GM23338 (cell line): ENCODE results near the gene COMMD2. TPM values are rescaled to one million over a fixed set of nuclear protein-coding genes. Genes with fewer than 3 reads are reported as not detected.

ENCODE experiments used
- ATAC-seq: fragments of 200-7000 bp; cut with Tn5 transposase; 3 replicates; pipeline ENCODE4 v1.9.1; 2020
- DNase-seq: peaks from one replicate; pipeline ENCODE4 v3.0.0-alpha.2; 2015; ENCODE audit warnings: low spot score
- H2AFZ ChIP-seq: fragments of 200-600 bp; sonication (generic); 2 replicates; pipeline ENCODE4 v1.8.0; 2016; ENCODE audit warnings: antibody characterized with exemption, mild to moderate bottlenecking, moderate library complexity
- H3F3A ChIP-seq: fragments of 200-600 bp; sonication (generic); replicated peaks from 2 replicates; pipeline ENCODE4 v1.8.0; 2017; ENCODE audit warnings: antibody characterized with exemption, mixed run types, low read depth
- H3K27ac ChIP-seq: fragments of 200-600 bp; sonication (generic); 2 replicates; pipeline ENCODE4 v1.6.1; 2016; ENCODE audit warnings: low read depth
- H3K27me3 ChIP-seq: fragments of 200-600 bp; sonication (generic); 2 replicates; pipeline ENCODE4 v1.8.0; 2016; ENCODE audit warnings: mild to moderate bottlenecking, mixed run types, moderate library complexity; ENCODE audit not compliant: insufficient read depth
- H3K36me3 ChIP-seq: fragments of 200-600 bp; sonication (generic); 2 replicates; pipeline ENCODE4 v1.8.0; 2016; ENCODE audit warnings: mild to moderate bottlenecking; ENCODE audit not compliant: insufficient read depth
- H3K4me1 ChIP-seq: fragments of 200-600 bp; sonication (generic); 2 replicates; pipeline ENCODE4 v1.8.0; 2016; ENCODE audit warnings: mild to moderate bottlenecking, moderate library complexity; ENCODE audit not compliant: insufficient read depth
- H3K4me2 ChIP-seq: fragments of 200-600 bp; sonication (generic); 2 replicates; pipeline ENCODE4 v1.7.1; 2017; ENCODE audit warnings: mixed run types
- H3K4me3 ChIP-seq: fragments of 200-600 bp; sonication (generic); 2 replicates; pipeline ENCODE4 v1.6.1; 2016; ENCODE audit warnings: mixed run types
- H3K79me2 ChIP-seq: fragments of 200-600 bp; sonication (generic); replicated peaks from 2 replicates; pipeline ENCODE4 v1.8.0; 2017; ENCODE audit warnings: mild to moderate bottlenecking; ENCODE audit not compliant: insufficient read depth
- H3K9me2 ChIP-seq: fragments of 200-600 bp; sonication (generic); 2 replicates; pipeline ENCODE4 v1.8.0; 2017; ENCODE audit not compliant: insufficient read depth
- H4K20me1 ChIP-seq: fragments of 200-600 bp; sonication (generic); replicated peaks from 2 replicates; pipeline ENCODE4 v1.8.0; 2017; ENCODE audit warnings: mild to moderate bottlenecking; ENCODE audit not compliant: insufficient read depth
- H3K27ac Mint-ChIP-seq: 2 replicates; pipeline ENCODE4 v1.8.0; 2020; ENCODE audit warnings: inconsistent platforms, mild to moderate bottlenecking, moderate library complexity, mixed read lengths
- H3K27me3 Mint-ChIP-seq: 3 replicates; pipeline ENCODE4 v1.8.0; 2022; ENCODE audit warnings: low read depth, mild to moderate bottlenecking, moderate library complexity, mixed read lengths, inconsistent platforms; ENCODE audit not compliant: insufficient read depth, poor library complexity
- H3K36me3 Mint-ChIP-seq: 3 replicates; pipeline ENCODE4 v1.8.0; 2021; ENCODE audit warnings: low read depth, mild to moderate bottlenecking, inconsistent platforms, moderate library complexity, mixed read lengths
- H3K4me1 Mint-ChIP-seq: 3 replicates; pipeline ENCODE4 v1.8.0; 2020; ENCODE audit warnings: mild to moderate bottlenecking, inconsistent platforms, mixed read lengths
- H3K4me3 Mint-ChIP-seq: 3 replicates; pipeline ENCODE4 v1.8.0; 2021; ENCODE audit warnings: moderate library complexity, mild to moderate bottlenecking, inconsistent platforms, mixed read lengths
- H3K9me3 Mint-ChIP-seq: 3 replicates; pipeline ENCODE4 v1.8.0; 2020; ENCODE audit warnings: moderate library complexity, mild to moderate bottlenecking, inconsistent platforms, mixed read lengths
- CREB1 ChIP-seq: fragments of 250-450 bp; sonication (Bioruptor Pico); IDR thresholded peaks from 2 replicates; pipeline ENCODE4 v1.5.0; 2020; ENCODE audit warnings: low read depth, mild to moderate bottlenecking, moderate library complexity
- EZH2 ChIP-seq: fragments of 200-600 bp; sonication (generic); IDR thresholded peaks from one replicate; pipeline ENCODE4 v1.8.0; 2017; ENCODE audit warnings: antibody characterized with exemption, mild to moderate bottlenecking, low read depth; ENCODE audit not compliant: unreplicated experiment
- EZH2phosphoT487 ChIP-seq: fragments of 200-600 bp; sonication (generic); IDR thresholded peaks from one replicate; pipeline ENCODE4 v1.8.1; 2018; ENCODE audit warnings: antibody characterized with exemption; ENCODE audit not compliant: unreplicated experiment
- JUNB ChIP-seq: IDR thresholded peaks from one replicate; pipeline ENCODE4 v1.6.1; 2016; ENCODE audit warnings: antibody characterized with exemption; ENCODE audit not compliant: unreplicated experiment
- NANOG ChIP-seq: IDR thresholded peaks from 2 replicates; pipeline ENCODE4 v1.6.1; 2016; ENCODE audit warnings: antibody characterized with exemption, borderline replicate concordance
- POLR2AphosphoS5 ChIP-seq: IDR thresholded peaks from 2 replicates; pipeline ENCODE4 v1.6.1; 2016; ENCODE audit warnings: antibody characterized with exemption, low read depth
- STAT1 ChIP-seq: IDR thresholded peaks from one replicate; pipeline ENCODE4 v1.6.1; 2016; ENCODE audit warnings: antibody characterized with exemption; ENCODE audit not compliant: unreplicated experiment
- ZNF114 ChIP-seq: fragments of 250-450 bp; sonication (Bioruptor Pico); IDR thresholded peaks from 2 replicates; pipeline ENCODE4 v1.5.0; 2020; ENCODE audit warnings: mild to moderate bottlenecking, moderate library complexity
- ZNF331 ChIP-seq: fragments of 250-450 bp; sonication (Bioruptor Pico); IDR thresholded peaks from 2 replicates; pipeline ENCODE4 v1.5.0; 2020; ENCODE audit warnings: low read depth, mild to moderate bottlenecking, moderate library complexity
- polyA plus RNA-seq: library from polyadenylated mRNA; unstranded; fragments of >200 nt; fragmentation: Nextera tagmentation; extraction: Ambion mirVana; gene quantifications from 2 replicates; pipeline ENCODE4 v1.2.1, GENCODE V29; 2016
- total RNA-seq: library from RNA; depleted of rRNA; stranded (reverse); fragments of >200 nt; shearing (Covaris generic); gene quantifications from 2 replicates; pipeline ENCODE4 v1.2.3, GENCODE V29; 2014
- TF ChIP-seq, protein P1 (sequence below), 2 experiments: fragments of 200-600 bp in 1 of 2; sonication (generic) in 1 of 2; conservative IDR thresholded peaks; 2 replicates each; pipeline versions ENCODE4 v1.5.1 to v1.6.1; 2016 to 2017; ENCODE audit warnings: antibody characterized with exemption in 2 of 2, low read depth in 2 of 2, mild to moderate bottlenecking in 2 of 2, moderate library complexity in 1 of 2
- TF ChIP-seq, protein P2 (sequence below): IDR thresholded peaks from 2 replicates; pipeline ENCODE4 v1.6.1; 2016; ENCODE audit warnings: antibody characterized with exemption
- TF ChIP-seq, protein P3 (sequence below): fragments of 250-450 bp; sonication (Bioruptor Pico); IDR thresholded peaks from 2 replicates; pipeline ENCODE4 v1.5.0; 2020; ENCODE audit warnings: mild to moderate bottlenecking, moderate library complexity
- TF ChIP-seq, protein P4 (sequence below): IDR thresholded peaks from one replicate; pipeline ENCODE4 v1.6.1; 2018; ENCODE audit warnings: antibody characterized with exemption; ENCODE audit not compliant: unreplicated experiment

The COMMD2 gene
- total and polyA plus RNA-seq, 2 experiments from 2014 or later: 55.5 to 61.1 TPM

DNA sequence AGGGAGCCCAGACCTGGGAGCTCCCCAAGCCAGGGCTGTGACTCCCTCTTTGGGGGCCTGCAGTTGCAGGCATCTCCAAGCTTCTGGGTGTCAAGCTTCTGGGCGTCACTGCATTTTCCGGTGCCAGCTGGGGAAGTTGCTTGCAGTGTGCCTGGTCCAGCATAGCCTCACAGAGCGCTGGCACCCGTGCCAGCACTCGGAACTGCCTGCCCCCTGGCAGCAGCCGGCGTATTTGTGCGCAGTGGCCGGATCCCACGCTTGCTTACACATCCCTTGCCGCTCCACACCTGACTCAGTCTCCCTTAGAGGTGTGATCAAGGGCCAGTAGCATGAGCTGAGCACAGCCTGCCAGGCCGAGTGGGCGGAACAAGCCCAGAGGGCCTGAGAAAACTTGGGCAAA is 37.0 kb downstream of the COMMD2 start:
- Histone ChIP-seq H3K36me3 (no peaks in the 10 kb centered on the region), H3K27ac (no peak overlapping the region), H3F3A (no peaks in the 10 kb centered on the region), H3K9me2 (no peaks in the 10 kb centered on the region), H3K4me3 (no peak overlapping the region), H4K20me1 (no peaks in the 10 kb centered on the region), H3K79me2 (no peaks in the 10 kb centered on the region), H3K27me3 (no peaks in the 10 kb centered on the region), H2AFZ (no peak overlapping the region), H3K4me1 (no peaks in the 10 kb centered on the region), H3K4me2 (no peak overlapping the region)
- DNase-seq (no peak), ATAC-seq (no peak)
- H3K4me3 Mint-ChIP-seq: no peak overlapping the region
- TF ChIP-seq, protein P1, sequence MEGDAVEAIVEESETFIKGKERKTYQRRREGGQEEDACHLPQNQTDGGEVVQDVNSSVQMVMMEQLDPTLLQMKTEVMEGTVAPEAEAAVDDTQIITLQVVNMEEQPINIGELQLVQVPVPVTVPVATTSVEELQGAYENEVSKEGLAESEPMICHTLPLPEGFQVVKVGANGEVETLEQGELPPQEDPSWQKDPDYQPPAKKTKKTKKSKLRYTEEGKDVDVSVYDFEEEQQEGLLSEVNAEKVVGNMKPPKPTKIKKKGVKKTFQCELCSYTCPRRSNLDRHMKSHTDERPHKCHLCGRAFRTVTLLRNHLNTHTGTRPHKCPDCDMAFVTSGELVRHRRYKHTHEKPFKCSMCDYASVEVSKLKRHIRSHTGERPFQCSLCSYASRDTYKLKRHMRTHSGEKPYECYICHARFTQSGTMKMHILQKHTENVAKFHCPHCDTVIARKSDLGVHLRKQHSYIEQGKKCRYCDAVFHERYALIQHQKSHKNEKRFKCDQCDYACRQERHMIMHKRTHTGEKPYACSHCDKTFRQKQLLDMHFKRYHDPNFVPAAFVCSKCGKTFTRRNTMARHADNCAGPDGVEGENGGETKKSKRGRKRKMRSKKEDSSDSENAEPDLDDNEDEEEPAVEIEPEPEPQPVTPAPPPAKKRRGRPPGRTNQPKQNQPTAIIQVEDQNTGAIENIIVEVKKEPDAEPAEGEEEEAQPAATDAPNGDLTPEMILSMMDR (conservative IDR thresholded peaks at IDR 0.05; ENCODE audit: low read depth in 2 of 2): no peak
- TF ChIP-seq EZH2 (no peak), NANOG (no peak), ZNF114 (CRISPR knock-in tag) (no peak), EZH2phosphoT487 (no peak), STAT1 (no peak), CREB1 (CRISPR knock-in tag) (no peak), ZNF331 (no peak), POLR2AphosphoS5 (no peak), JUNB (no peak)
- TF ChIP-seq, protein P2, sequence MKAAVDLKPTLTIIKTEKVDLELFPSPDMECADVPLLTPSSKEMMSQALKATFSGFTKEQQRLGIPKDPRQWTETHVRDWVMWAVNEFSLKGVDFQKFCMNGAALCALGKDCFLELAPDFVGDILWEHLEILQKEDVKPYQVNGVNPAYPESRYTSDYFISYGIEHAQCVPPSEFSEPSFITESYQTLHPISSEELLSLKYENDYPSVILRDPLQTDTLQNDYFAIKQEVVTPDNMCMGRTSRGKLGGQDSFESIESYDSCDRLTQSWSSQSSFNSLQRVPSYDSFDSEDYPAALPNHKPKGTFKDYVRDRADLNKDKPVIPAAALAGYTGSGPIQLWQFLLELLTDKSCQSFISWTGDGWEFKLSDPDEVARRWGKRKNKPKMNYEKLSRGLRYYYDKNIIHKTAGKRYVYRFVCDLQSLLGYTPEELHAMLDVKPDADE: no peak
- TF ChIP-seq, protein P3, sequence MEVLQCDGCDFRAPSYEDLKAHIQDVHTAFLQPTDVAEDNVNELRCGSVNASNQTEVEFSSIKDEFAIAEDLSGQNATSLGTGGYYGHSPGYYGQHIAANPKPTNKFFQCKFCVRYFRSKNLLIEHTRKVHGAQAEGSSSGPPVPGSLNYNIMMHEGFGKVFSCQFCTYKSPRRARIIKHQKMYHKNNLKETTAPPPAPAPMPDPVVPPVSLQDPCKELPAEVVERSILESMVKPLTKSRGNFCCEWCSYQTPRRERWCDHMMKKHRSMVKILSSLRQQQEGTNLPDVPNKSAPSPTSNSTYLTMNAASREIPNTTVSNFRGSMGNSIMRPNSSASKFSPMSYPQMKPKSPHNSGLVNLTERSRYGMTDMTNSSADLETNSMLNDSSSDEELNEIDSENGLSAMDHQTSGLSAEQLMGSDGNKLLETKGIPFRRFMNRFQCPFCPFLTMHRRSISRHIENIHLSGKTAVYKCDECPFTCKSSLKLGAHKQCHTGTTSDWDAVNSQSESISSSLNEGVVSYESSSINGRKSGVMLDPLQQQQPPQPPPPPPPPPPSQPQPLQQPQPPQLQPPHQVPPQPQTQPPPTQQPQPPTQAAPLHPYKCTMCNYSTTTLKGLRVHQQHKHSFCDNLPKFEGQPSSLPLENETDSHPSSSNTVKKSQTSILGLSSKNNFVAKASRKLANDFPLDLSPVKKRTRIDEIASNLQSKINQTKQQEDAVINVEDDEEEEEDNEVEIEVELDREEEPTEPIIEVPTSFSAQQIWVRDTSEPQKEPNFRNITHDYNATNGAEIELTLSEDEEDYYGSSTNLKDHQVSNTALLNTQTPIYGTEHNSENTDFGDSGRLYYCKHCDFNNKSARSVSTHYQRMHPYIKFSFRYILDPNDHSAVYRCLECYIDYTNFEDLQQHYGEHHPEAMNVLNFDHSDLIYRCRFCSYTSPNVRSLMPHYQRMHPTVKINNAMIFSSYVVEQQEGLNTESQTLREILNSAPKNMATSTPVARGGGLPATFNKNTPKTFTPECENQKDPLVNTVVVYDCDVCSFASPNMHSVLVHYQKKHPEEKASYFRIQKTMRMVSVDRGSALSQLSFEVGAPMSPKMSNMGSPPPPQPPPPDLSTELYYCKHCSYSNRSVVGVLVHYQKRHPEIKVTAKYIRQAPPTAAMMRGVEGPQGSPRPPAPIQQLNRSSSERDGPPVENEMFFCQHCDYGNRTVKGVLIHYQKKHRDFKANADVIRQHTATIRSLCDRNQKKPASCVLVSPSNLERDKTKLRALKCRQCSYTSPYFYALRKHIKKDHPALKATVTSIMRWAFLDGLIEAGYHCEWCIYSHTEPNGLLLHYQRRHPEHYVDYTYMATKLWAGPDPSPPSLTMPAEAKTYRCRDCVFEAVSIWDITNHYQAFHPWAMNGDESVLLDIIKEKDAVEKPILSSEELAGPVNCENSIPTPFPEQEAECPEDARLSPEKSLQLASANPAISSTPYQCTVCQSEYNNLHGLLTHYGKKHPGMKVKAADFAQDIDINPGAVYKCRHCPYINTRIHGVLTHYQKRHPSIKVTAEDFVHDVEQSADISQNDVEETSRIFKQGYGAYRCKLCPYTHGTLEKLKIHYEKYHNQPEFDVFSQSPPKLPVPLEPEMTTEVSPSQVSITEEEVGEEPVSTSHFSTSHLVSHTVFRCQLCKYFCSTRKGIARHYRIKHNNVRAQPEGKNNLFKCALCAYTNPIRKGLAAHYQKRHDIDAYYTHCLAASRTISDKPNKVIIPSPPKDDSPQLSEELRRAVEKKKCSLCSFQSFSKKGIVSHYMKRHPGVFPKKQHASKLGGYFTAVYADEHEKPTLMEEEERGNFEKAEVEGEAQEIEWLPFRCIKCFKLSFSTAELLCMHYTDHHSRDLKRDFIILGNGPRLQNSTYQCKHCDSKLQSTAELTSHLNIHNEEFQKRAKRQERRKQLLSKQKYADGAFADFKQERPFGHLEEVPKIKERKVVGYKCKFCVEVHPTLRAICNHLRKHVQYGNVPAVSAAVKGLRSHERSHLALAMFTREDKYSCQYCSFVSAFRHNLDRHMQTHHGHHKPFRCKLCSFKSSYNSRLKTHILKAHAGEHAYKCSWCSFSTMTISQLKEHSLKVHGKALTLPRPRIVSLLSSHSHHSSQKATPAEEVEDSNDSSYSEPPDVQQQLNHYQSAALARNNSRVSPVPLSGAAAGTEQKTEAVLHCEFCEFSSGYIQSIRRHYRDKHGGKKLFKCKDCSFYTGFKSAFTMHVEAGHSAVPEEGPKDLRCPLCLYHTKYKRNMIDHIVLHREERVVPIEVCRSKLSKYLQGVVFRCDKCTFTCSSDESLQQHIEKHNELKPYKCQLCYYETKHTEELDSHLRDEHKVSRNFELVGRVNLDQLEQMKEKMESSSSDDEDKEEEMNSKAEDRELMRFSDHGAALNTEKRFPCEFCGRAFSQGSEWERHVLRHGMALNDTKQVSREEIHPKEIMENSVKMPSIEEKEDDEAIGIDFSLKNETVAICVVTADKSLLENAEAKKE (CRISPR knock-in tag): no peak
- TF ChIP-seq, protein P4, sequence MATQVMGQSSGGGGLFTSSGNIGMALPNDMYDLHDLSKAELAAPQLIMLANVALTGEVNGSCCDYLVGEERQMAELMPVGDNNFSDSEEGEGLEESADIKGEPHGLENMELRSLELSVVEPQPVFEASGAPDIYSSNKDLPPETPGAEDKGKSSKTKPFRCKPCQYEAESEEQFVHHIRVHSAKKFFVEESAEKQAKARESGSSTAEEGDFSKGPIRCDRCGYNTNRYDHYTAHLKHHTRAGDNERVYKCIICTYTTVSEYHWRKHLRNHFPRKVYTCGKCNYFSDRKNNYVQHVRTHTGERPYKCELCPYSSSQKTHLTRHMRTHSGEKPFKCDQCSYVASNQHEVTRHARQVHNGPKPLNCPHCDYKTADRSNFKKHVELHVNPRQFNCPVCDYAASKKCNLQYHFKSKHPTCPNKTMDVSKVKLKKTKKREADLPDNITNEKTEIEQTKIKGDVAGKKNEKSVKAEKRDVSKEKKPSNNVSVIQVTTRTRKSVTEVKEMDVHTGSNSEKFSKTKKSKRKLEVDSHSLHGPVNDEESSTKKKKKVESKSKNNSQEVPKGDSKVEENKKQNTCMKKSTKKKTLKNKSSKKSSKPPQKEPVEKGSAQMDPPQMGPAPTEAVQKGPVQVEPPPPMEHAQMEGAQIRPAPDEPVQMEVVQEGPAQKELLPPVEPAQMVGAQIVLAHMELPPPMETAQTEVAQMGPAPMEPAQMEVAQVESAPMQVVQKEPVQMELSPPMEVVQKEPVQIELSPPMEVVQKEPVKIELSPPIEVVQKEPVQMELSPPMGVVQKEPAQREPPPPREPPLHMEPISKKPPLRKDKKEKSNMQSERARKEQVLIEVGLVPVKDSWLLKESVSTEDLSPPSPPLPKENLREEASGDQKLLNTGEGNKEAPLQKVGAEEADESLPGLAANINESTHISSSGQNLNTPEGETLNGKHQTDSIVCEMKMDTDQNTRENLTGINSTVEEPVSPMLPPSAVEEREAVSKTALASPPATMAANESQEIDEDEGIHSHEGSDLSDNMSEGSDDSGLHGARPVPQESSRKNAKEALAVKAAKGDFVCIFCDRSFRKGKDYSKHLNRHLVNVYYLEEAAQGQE: no peak
- H3K9me3 Mint-ChIP-seq: peaks cover 8% of the 10 kb centered on the region; the same call in 1 of the 3 replicates
- no peaks in the 10 kb centered on the region for H3K27me3 Mint-ChIP-seq
- H3K36me3 Mint-ChIP-seq: peaks cover 7% of the 10 kb centered on the region; the same call in 1 of the 3 replicates
- H3K4me1 Mint-ChIP-seq: peaks cover 4% of the 10 kb centered on the region; the same call in 2 of the 3 replicates
- no peak overlapping the region for H3K27ac Mint-ChIP-seq
